MM.1S (cell line): Measurements from ENCODE around the gene MRPL53.

ENCODE experiments used
- CTCF ChIP-seq: fragments of 300-600 bp; sonication (generic); IDR thresholded peaks from 2 replicates; pipeline ENCODE4 v1.5.1; 2016; ENCODE audit warnings: antibody characterized with exemption, low read length, mixed read lengths
- EZH2 ChIP-seq: fragments of 300-600 bp; sonication (generic); optimal IDR thresholded peaks from 2 replicates; pipeline ENCODE3; 2017; ENCODE audit warnings: low read depth, mild to moderate bottlenecking, antibody characterized with exemption, low read length, mixed read lengths

GRCh38 chr2:74436111-74436805 lies 36.2 kb downstream of the MRPL53 start:
- TF ChIP-seq CTCF (no peak), EZH2 (no peak)
